Adrenal gland (tissue), 12 donors: Measurements from ENCODE around the gene SAXO2. TPM values are rescaled to one million over a fixed set of nuclear protein-coding genes. Genes with fewer than 3 reads are reported as not detected.
A peak's percentile ranks its signal among the peaks of the same experiment; 100 is the strongest.
"Not testable (repeated sequence)": the region's sequence is repeated elsewhere in the genome, so short reads cannot be mapped to it uniquely, and the experiment has no call there.

Experiments used
- DNase-seq, 7 donors: peaks; one replicate each; pipeline ENCODE4 v3.0.0-alpha.2; 2019 to 2020
- H3K27ac ChIP-seq, 5 donors: fragments of 200-600 bp; sonication (generic) in 4 of 5; 1 replicate in 3 of 5; 2 replicates in 2 of 5; pipeline versions ENCODE4 v1.5.1 to v1.8.0; 2016 to 2020; ENCODE audit warnings: mild to moderate bottlenecking in 1 of 5
- H3K27me3 ChIP-seq: fragments of 200-600 bp; 2 replicates; pipeline ENCODE4 v1.8.0; 2021
- H3K36me3 ChIP-seq, 2 donors: fragments of 200-600 bp; replicated peaks in 1 of 2; 1 replicate in 1 of 2; 2 replicates in 1 of 2; pipeline versions ENCODE4 v1.5.1 to v1.8.0; 2018 to 2022
- H3K4me1 ChIP-seq, 2 donors: fragments of 200-600 bp; replicated peaks in 1 of 2; 1 replicate in 1 of 2; 2 replicates in 1 of 2; pipeline versions ENCODE4 v1.5.1 to v1.8.0; 2018 to 2021
- H3K4me3 ChIP-seq, 4 donors: fragments of 200-600 bp; sonication (generic) in 3 of 4; one replicate each; pipeline ENCODE4 v1.5.1; 2016 to 2018
- H3K9me3 ChIP-seq, 3 donors: fragments of 200-600 bp; sonication (generic) in 1 of 3; replicated peaks in 1 of 3; 1 replicate in 2 of 3; 2 replicates in 1 of 3; pipeline versions ENCODE4 v1.5.1 to v1.8.0; 2016 to 2021
- WGBS, 4 donors: extraction: QIAGEN DNeasy Blood & Tissue Kit in 2 of 4; methylation state at CpG; one replicate each; pipeline versions ENCODE4 v1.1.5 to v1.1.7; 2013 to 2017; 5-methylcytosine and 5-hydroxymethylcytosine counted together
- intact Hi-C, 2 donors: fragments of 100-400 bp; cut with DNase I; formaldehyde crosslinking; loops; one replicate each; pipeline versions ENCODE4 v1.14.1 to v1.15.0; 2022 to 2023
- polyA plus RNA-seq, 3 donors: library from polyadenylated mRNA; stranded (reverse); fragments of 200-250 nt in 2 of 3; fragments of 350-450 nt in 1 of 3; fragmentation: Illumina TruSeq in 1 of 3; extraction: RNeasy Lipid Tissue Mini Kit (QIAGEN cat#74804) in 1 of 3; gene quantifications; one replicate each; pipeline ENCODE4 v1.2.3, GENCODE V29; 2013 to 2014
- total RNA-seq, 9 donors: library from RNA; depleted of rRNA in 4 of 9; stranded (reverse); fragments of >200 nt in 4 of 9; fragments of 120-200 nt in 1 of 9; fragmentation: NEBNext Ultra II Directional in 1 of 9; extraction: Animal tissue kit (Norgen Biotek cat#: 25700) in 1 of 9; gene quantifications; one replicate each; pipeline versions ENCODE4 v1.1.0 to v1.2.4, GENCODE V29; 2013 to 2023
- TF ChIP-seq, protein P1 (sequence below), 6 experiments: fragments of 450-650 bp in 4 of 6; fragments of 200-600 bp in 2 of 6; sonication (generic) in 1 of 6; IDR thresholded peaks; 1 replicate in 5 of 6; 2 replicates in 1 of 6; pipeline versions ENCODE4 v1.5.1 to v1.8.0; 2016 to 2021; ENCODE audit warnings: antibody characterized with exemption in 6 of 6, mild to moderate bottlenecking in 2 of 6, moderate library complexity in 1 of 6
- donor health status: healthy with polysubstance abuse.
- donor health status: Bipolar disorder and iron deficiency.
- donor health status: DM: yes; HTN: yes; CAD: no.
- donor health status: DM: no; HTN: no; CAD: no.
- donor health status: DM: no; HTN: no; CAD: no.
- donor health status: DM: yes; HTN: yes; CAD: no.

SAXO2 gene
- total and polyA plus RNA-seq, 12 donors = 0.56 to 14.9 (median 3.4) TPM; not detected in 1

DNA sequence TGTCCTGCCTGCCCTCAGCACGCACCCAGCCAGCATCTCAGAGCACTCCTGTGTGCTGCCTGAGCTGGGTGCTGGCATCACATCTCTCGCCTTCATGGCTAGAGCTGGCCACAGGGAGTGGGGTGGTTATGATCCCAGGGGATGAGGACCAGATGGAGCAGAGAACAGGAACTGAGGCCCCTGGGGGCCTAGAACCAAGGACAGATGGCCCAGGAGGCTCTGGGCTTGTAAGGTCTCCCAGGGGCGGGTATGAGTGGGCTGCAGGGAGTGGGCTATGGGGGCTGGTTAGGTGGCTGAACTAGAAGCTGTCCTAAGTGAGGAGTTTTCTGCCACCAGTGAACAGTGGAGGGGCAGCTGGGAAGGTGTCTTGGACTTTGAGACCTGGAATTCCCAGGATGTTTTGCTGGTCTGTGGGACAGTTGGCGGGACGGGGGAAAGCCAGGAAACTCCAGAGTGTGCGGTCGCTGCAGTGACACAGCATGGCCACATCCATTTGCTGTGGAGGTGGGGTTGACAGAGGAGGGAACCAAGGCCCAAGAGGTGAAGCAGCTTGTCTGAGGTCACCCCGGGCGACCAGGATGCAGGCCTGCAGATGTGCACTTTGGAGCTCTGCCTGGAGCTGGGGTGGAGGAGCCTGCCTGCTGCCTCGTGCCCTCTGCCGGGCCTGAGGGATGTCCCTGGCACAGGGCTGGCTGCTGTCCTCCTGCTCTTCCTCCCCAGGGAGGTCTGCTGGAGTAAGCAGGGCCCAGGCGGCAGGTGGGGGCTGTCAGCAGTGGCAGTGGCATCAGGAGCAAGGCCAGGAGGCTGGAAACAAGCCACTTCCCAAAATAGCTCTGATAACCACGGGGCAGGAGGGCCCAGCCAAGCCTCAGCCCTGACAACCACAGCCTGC, 70.3 kb downstream of the SAXO2 start:
- H3K36me3 ChIP-seq, H3K4me3 ChIP-seq, H3K27ac ChIP-seq, H3K27me3 ChIP-seq, H3K9me3 ChIP-seq, intact Hi-C loops, H3K4me1 ChIP-seq: not testable (repeated sequence)
- TF ChIP-seq, protein P1, sequence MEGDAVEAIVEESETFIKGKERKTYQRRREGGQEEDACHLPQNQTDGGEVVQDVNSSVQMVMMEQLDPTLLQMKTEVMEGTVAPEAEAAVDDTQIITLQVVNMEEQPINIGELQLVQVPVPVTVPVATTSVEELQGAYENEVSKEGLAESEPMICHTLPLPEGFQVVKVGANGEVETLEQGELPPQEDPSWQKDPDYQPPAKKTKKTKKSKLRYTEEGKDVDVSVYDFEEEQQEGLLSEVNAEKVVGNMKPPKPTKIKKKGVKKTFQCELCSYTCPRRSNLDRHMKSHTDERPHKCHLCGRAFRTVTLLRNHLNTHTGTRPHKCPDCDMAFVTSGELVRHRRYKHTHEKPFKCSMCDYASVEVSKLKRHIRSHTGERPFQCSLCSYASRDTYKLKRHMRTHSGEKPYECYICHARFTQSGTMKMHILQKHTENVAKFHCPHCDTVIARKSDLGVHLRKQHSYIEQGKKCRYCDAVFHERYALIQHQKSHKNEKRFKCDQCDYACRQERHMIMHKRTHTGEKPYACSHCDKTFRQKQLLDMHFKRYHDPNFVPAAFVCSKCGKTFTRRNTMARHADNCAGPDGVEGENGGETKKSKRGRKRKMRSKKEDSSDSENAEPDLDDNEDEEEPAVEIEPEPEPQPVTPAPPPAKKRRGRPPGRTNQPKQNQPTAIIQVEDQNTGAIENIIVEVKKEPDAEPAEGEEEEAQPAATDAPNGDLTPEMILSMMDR (IDR thresholded peaks at IDR 0.05) = peak in 1 of 6 experiments; percentile 17
- 25 to 40% (median 39%) methylated on average over 7 to 12 of the region's 13 CpGs; no CpG with 5 or more reads in 1 of the 4 donors for WGBS, 4 donors
- peak; percentile 55 to 93 (median 80) for DNase-seq

- H3K27me3 ChIP-seq, intact Hi-C loops, H3K4me1 ChIP-seq, H3K36me3 ChIP-seq, H3K9me3 ChIP-seq, H3K4me3 ChIP-seq, H3K27ac ChIP-seq: not testable (repeated sequence)
- WGBS, 4 donors = 71 to 91% (median 84%) methylated on average over 6 to 42 of the region's 43 CpGs
- DNase-seq = peak in 1 of 7 donors; percentile 50
Observed at GRCh38 chr15:82333603-82334553, 71.3 kb downstream of the SAXO2 start.

Other genes with a start within 250 kb of the SAXO2 start
- gene MEX3B, start 216.8 kb upstream of the SAXO2 start, total RNA-seq = 1 to 10 TPM in 4 of 9 donors, under 1 TPM in 5; 0.42 to 1.6 (median 0.97) TPM
- gene MEX3B, start 216.8 kb upstream of the SAXO2 start, polyA plus RNA-seq = under 1 TPM; 0.22 to 0.80 (median 0.44) TPM
- 10 to 100 TPM; 15.3 to 26.1 (median 18.0) TPM for gene EFL1, start 84 bp upstream of the SAXO2 start, total RNA-seq
- 10 to 100 TPM in 1 of 3 donors, 1 to 10 TPM in 2; 3.1 to 29.8 (median 3.5) TPM for gene EFL1, start 84 bp upstream of the SAXO2 start, polyA plus RNA-seq
- gene GOLGA6L10, start 86.7 kb downstream of the SAXO2 start, total RNA-seq = 1 to 10 TPM in 4 of 9 donors, under 1 TPM in 5; 0.14 to 4.4 (median 0.84) TPM
- gene GOLGA6L10, start 86.7 kb downstream of the SAXO2 start, polyA plus RNA-seq = 1 to 10 TPM in 2 of 3 donors, under 1 TPM in 1; 0.79 to 4.0 (median 3.8) TPM
- 1 to 10 TPM in 6 of 9 donors, under 1 TPM in 3; 0.48 to 3.1 (median 1.5) TPM for gene GOLGA6L9, start 167.0 kb downstream of the SAXO2 start, total RNA-seq
- gene GOLGA6L9, start 167.0 kb downstream of the SAXO2 start, polyA plus RNA-seq = 10 to 100 TPM in 1 of 3 donors, 1 to 10 TPM in 2; 1.2 to 40.5 (median 6.5) TPM